ENCODE measurements around the gene ZNF605.
"Not testable (repeated sequence)": the region's sequence is repeated elsewhere in the genome, so short reads cannot be mapped to it uniquely, and the experiment has no call there.

DNA sequence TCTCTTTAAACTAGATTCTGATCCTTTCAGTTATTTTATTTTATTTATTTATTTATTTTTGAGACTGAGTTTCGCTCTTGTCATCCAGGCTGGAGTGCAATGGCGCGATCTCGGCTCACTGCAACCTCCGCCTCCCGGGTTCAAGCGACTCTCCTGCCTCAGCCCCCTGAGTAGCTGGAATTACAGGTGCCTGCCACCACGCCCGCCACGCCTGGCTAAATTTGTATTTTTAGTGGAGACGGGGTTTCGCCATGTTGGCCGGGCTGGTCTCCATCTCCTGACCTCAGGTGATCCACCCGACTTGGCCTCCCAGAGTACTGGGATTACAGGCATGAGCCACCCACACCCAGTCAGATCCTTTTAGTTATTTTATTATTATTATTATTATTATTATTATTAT, 5.7 kb upstream of the ZNF605 start:
- TF ChIP-seq, protein P1, sequence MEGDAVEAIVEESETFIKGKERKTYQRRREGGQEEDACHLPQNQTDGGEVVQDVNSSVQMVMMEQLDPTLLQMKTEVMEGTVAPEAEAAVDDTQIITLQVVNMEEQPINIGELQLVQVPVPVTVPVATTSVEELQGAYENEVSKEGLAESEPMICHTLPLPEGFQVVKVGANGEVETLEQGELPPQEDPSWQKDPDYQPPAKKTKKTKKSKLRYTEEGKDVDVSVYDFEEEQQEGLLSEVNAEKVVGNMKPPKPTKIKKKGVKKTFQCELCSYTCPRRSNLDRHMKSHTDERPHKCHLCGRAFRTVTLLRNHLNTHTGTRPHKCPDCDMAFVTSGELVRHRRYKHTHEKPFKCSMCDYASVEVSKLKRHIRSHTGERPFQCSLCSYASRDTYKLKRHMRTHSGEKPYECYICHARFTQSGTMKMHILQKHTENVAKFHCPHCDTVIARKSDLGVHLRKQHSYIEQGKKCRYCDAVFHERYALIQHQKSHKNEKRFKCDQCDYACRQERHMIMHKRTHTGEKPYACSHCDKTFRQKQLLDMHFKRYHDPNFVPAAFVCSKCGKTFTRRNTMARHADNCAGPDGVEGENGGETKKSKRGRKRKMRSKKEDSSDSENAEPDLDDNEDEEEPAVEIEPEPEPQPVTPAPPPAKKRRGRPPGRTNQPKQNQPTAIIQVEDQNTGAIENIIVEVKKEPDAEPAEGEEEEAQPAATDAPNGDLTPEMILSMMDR (conservative IDR thresholded peaks at IDR 0.05; ENCODE audit: low read depth, low read length) = not testable (repeated sequence)
- TF ChIP-seq EZH2 (IDR thresholded peaks at IDR 0.05; ENCODE audit: low read length, unreplicated experiment); EZH2phosphoT487 (IDR thresholded peaks at IDR 0.05; ENCODE audit: borderline replicate concordance, low read length): not testable (repeated sequence)

Data from PC-3 (cell line).